HepG2 (cell line): ENCODE data around the gene BANP. TPM values are rescaled to one million over a fixed set of nuclear protein-coding genes. Genes with fewer than 3 reads are reported as not detected.

Experiments
- ATAC-seq: fragments of 200-7000 bp; cut with Tn5 transposase; 3 replicates; pipeline ENCODE4 v1.9.1; 2020; ENCODE audit warnings: mild to moderate bottlenecking, moderate library complexity
- BruUV-seq: library from RNA; stranded (reverse); fragments of 400-500 nt; replicated peaks from 2 replicates; lab custom pipeline; 2021; lab: Mats Ljungman, UMichigan
- CTCF ChIA-PET: fragments of 300-600 bp; formaldehyde crosslinking; extraction: SDS; loops from one replicate; lab custom pipeline; 2021; ENCODE audit warnings: low total read pairs, inconsistent platforms, low intra/inter-chr PET ratio; lab: Yijun Ruan, JAX
- POLR2A ChIA-PET: fragments of 350-600 bp; sonication (Branson Sonifier 250); formaldehyde crosslinking; loops from one replicate; lab custom pipeline; 2020; ENCODE audit warnings: antibody characterized with exemption, inconsistent platforms; lab: Yijun Ruan, JAX
- DNase-seq: peaks from one replicate; pipeline ENCODE4 v3.0.0-alpha.2; 2015; ENCODE audit warnings: low spot score
- FAIRE-seq: peaks from 3 replicates; lab custom pipeline; 2011; peaks lifted over from hg19 to GRCh38; lab: Jason Lieb, UNC
- H2AFZ ChIP-seq: one replicate; pipeline ENCODE4 v1.6.1; 2011; ENCODE audit warnings: low read length, inconsistent platforms
- H3K27ac ChIP-seq: fragments of 300-600 bp; 3 replicates; pipeline ENCODE4 v1.8.0; 2011; ENCODE audit warnings: mixed run types, mild to moderate bottlenecking, mixed read lengths, low read length, inconsistent platforms; ENCODE audit not compliant: insufficient read depth; ENCODE audit errors: extremely low read length
- H3K27me3 ChIP-seq, 2 experiments: fragments of 200-600 bp in 1 of 2; 2 replicates in 1 of 2; 3 replicates in 1 of 2; pipeline versions ENCODE4 v1.6.0 to v1.8.0; 2011; ENCODE audit warnings: low read length in 2 of 2, mild to moderate bottlenecking in 2 of 2, moderate library complexity in 2 of 2, inconsistent platforms in 1 of 2; ENCODE audit not compliant: insufficient read depth in 2 of 2, control insufficient read depth in 1 of 2
- H3K36me3 ChIP-seq, 2 experiments: fragments of 200-600 bp in 1 of 2; replicated peaks in 1 of 2; 2 replicates in 1 of 2; 3 replicates in 1 of 2; pipeline versions ENCODE4 v1.5.1 to v1.8.0; 2011; ENCODE audit warnings: low read length in 2 of 2, inconsistent platforms in 1 of 2; ENCODE audit not compliant: insufficient read depth in 2 of 2, control insufficient read depth in 1 of 2
- H3K4me1 ChIP-seq: 2 replicates; pipeline ENCODE4 v1.5.1; 2012; ENCODE audit warnings: low read length, inconsistent platforms; ENCODE audit not compliant: insufficient read depth
- H3K4me2 ChIP-seq: 2 replicates; pipeline ENCODE4 v1.6.0; 2011; ENCODE audit warnings: low read depth, low read length, inconsistent platforms
- H3K4me3 ChIP-seq, 3 experiments: fragments of 200-600 bp in 1 of 3; sonication (generic), shearing (Covaris generic) in 1 of 3; replicated peaks in 1 of 3; 2 replicates each; pipeline ENCODE4 v1.5.1; 2011 to 2016; ENCODE audit warnings: low read length in 3 of 3, inconsistent platforms in 2 of 3, low read depth in 2 of 3, mild to moderate bottlenecking in 2 of 3, control low read depth in 1 of 3, mixed read lengths in 1 of 3; ENCODE audit not compliant: insufficient read depth in 1 of 3
- H3K79me2 ChIP-seq: one replicate; pipeline ENCODE4 v1.6.1; 2011; ENCODE audit warnings: low read length, inconsistent platforms; ENCODE audit not compliant: insufficient read depth
- H3K9ac ChIP-seq: 2 replicates; pipeline ENCODE4 v1.6.0; 2011; ENCODE audit warnings: mild to moderate bottlenecking, low read depth, low read length, inconsistent platforms; ENCODE audit not compliant: insufficient read depth
- H3K9me3 ChIP-seq: 2 replicates; pipeline ENCODE4 v1.5.1; 2012; ENCODE audit warnings: mild to moderate bottlenecking, low read length
- H4K20me1 ChIP-seq: 2 replicates; pipeline ENCODE4 v1.6.0; 2011; ENCODE audit warnings: inconsistent platforms, mild to moderate bottlenecking, low read length, moderate library complexity; ENCODE audit not compliant: insufficient read depth
- AKAP8 ChIP-seq: sonication (generic); formaldehyde crosslinking; IDR thresholded peaks from 2 replicates; pipeline ENCODE4 v1.5.1; 2020; ENCODE audit warnings: mild to moderate bottlenecking, missing genetic modification reagents
- ASH2L ChIP-seq: fragments of 300-600, 200-600 bp; sonication (generic); IDR thresholded peaks from 2 replicates; pipeline ENCODE4 v1.7.0; 2017; ENCODE audit warnings: low read depth, mild to moderate bottlenecking, moderate library complexity, mixed read lengths, low read length; ENCODE audit not compliant: insufficient read length
- EEA1 ChIP-seq: sonication (generic); formaldehyde crosslinking; IDR thresholded peaks from 2 replicates; pipeline ENCODE4 v1.5.1; 2020; ENCODE audit warnings: mild to moderate bottlenecking, missing genetic modification reagents, borderline replicate concordance
- KAT7 ChIP-seq: IDR thresholded peaks from 2 replicates; pipeline ENCODE4 v1.6.1; 2018; ENCODE audit warnings: borderline replicate concordance, missing compliant biosample characterization
- KAT8 ChIP-seq: IDR thresholded peaks from 2 replicates; pipeline ENCODE4 v1.6.1; 2016; ENCODE audit warnings: missing genetic modification reagents, missing compliant biosample characterization
- LRRFIP1 ChIP-seq: sonication (generic); formaldehyde crosslinking; conservative IDR thresholded peaks from 2 replicates; pipeline ENCODE4 v1.4.0; 2020; ENCODE audit warnings: missing genetic modification reagents
- POLR2G ChIP-seq: fragments of 200-400 bp; formaldehyde crosslinking; IDR thresholded peaks from 2 replicates; pipeline ENCODE4 v1.6.1; 2018; ENCODE audit warnings: mild to moderate bottlenecking, low read depth, low read length, moderate library complexity
- RBM22 ChIP-seq: fragments of 200-400 bp; formaldehyde crosslinking; optimal IDR thresholded peaks from 2 replicates; pipeline ENCODE3; 2017; ENCODE audit warnings: mild to moderate bottlenecking, low read length, moderate library complexity
- RBM39 ChIP-seq: fragments of 200-400 bp; formaldehyde crosslinking; IDR thresholded peaks from one replicate; pipeline ENCODE4 v1.6.1; 2018; ENCODE audit warnings: antibody characterized with exemption, mild to moderate bottlenecking, low read depth, low read length; ENCODE audit not compliant: poor library complexity, severe bottlenecking
- SMARCE1 ChIP-seq: fragments of 450-650 bp; IDR thresholded peaks from 2 replicates; pipeline ENCODE4 v1.6.1; 2017; ENCODE audit warnings: borderline replicate concordance
- U2AF2 ChIP-seq: fragments of 200-400 bp; formaldehyde crosslinking; IDR thresholded peaks from 2 replicates; pipeline ENCODE4 v1.6.1; 2017; ENCODE audit warnings: low read depth, mild to moderate bottlenecking, low read length
- ZBTB25 ChIP-seq: IDR thresholded peaks from 2 replicates; pipeline ENCODE4 v1.6.1; 2018; ENCODE audit warnings: missing genetic modification reagents
- ZNF251 ChIP-seq: sonication (generic); formaldehyde crosslinking; IDR thresholded peaks from 2 replicates; pipeline ENCODE4 v1.9.0; 2021; ENCODE audit warnings: mild to moderate bottlenecking, missing genetic modification reagents
- ZNF264 ChIP-seq: sonication (generic); formaldehyde crosslinking; IDR thresholded peaks from 2 replicates; pipeline ENCODE4 v1.4.0; 2020; ENCODE audit warnings: missing genetic modification reagents
- ZNF354B ChIP-seq: sonication (generic); formaldehyde crosslinking; IDR thresholded peaks from 2 replicates; pipeline ENCODE4 v1.8.0; 2022; ENCODE audit warnings: mild to moderate bottlenecking, missing genetic modification reagents
- ZNF432 ChIP-seq: sonication (generic); formaldehyde crosslinking; IDR thresholded peaks from 2 replicates; pipeline ENCODE4 v1.5.0; 2020; ENCODE audit warnings: missing genetic modification reagents, mild to moderate bottlenecking, borderline replicate concordance
- WGBS: methylation state at CpG from one replicate; pipeline ENCODE4 v1.1.6; 2017; ENCODE audit warnings: low lambda C conversion rate; 5-methylcytosine and 5-hydroxymethylcytosine counted together
- in situ Hi-C: cut with HindIII; loops from 2 replicates; pipeline ENCODE4 v1.10.0; 2017; ENCODE audit warnings: low pct_unique_long_range_greater_than_20kb; ENCODE audit not compliant: extremely low pct_ligation_motif_present
- intact Hi-C: fragments of 100-400 bp; cut with micrococcal nuclease; formaldehyde crosslinking; loops from one replicate; pipeline ENCODE4 v1.10.0; 2022; ENCODE audit not compliant: unreplicated experiment
- polyA plus RNA-seq, 8 experiments: library from polyadenylated mRNA; depleted of rRNA in 3 of 8; stranded (reverse) in 7 of 8; unstranded in 1 of 8; fragments of >200 nt; fragmentation: Illumina TruSeq in 4 of 8; extraction: Trizol in 4 of 8; gene quantifications; 2 replicates each; pipeline versions ENCODE4 v1.2.1 to v1.2.3, GENCODE V29; 2011 to 2016; ENCODE audit warnings: low read depth in 4 of 8, missing spikeins in 1 of 8, mixed read lengths in 1 of 8; ENCODE audit not compliant: insufficient read depth in 1 of 8
- total RNA-seq, 5 experiments: library from RNA; depleted of rRNA; stranded (reverse); fragments of >200 nt; fragmentation: Illumina TruSeq; extraction: Trizol; gene quantifications; 2 replicates each; pipeline ENCODE4 v1.2.3, GENCODE V29; 2016; ENCODE audit warnings: low read depth in 1 of 5
- TF ChIP-seq, protein P1 (sequence below): sonication (generic); formaldehyde crosslinking; IDR thresholded peaks from 2 replicates; pipeline ENCODE4 v1.8.1; 2022; ENCODE audit warnings: mild to moderate bottlenecking, missing genetic modification reagents
- TF ChIP-seq, protein P2 (sequence below): sonication (generic); formaldehyde crosslinking; IDR thresholded peaks from 2 replicates; pipeline ENCODE4 v1.5.0; 2020; ENCODE audit warnings: mild to moderate bottlenecking, missing genetic modification reagents, moderate library complexity
- TF ChIP-seq, protein P3 (sequence below): sonication (generic); formaldehyde crosslinking; IDR thresholded peaks from 2 replicates; pipeline ENCODE4 v1.5.0; 2020; ENCODE audit warnings: missing genetic modification reagents, mild to moderate bottlenecking, borderline replicate concordance

The BANP gene
- total and polyA plus RNA-seq, 2 of the 13 experiments (the other 11 are each of a cell fraction or from before 2014, with no cell fraction given), result 20.2 to 23.8 TPM

DNA sequence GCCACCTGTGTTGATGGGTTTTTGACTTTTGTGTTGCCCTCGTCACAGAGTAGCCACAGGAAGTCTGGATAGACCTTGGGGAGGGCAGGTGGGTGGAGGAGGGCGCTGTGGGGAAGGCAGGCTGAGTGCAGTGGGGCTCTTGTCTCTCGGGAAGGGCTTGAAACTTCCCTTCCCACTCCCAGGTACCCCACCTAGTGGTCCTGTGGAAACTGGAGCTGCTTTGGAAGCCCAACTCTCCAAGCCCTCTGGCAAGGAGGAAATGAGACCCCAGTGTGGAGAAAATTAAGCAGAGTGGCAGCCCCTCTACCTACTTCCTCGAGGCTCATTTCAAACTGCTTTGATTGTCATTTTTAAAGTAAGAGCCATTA is 24.1 kb upstream of the BANP start:
- POLR2A ChIA-PET, result interaction anchor here (0.5 kb wide), 1 partner anchor 452 kb away, joined by 3 read pairs; no protein-coding TSS in a partner anchor
- TF ChIP-seq ZNF432 (CRISPR knock-in tag) (no peak), ASH2L (no peak), ZNF251 (CRISPR knock-in tag) (no peak), KAT8 (no peak), EEA1 (no peak), KAT7 (CRISPR knock-in tag) (no peak), LRRFIP1 (CRISPR knock-in tag) (no peak), ZBTB25 (no peak), SMARCE1 (no peak), U2AF2 (no peak), ZNF354B (CRISPR knock-in tag) (no peak), POLR2G (peak; percentile 30; the same call in 1 of the 2 replicates), RBM39 (no peak), AKAP8 (CRISPR knock-in tag) (no peak), RBM22 (peak; percentile 17), ZNF264 (CRISPR knock-in tag) (no peak)
- TF ChIP-seq, protein P1, sequence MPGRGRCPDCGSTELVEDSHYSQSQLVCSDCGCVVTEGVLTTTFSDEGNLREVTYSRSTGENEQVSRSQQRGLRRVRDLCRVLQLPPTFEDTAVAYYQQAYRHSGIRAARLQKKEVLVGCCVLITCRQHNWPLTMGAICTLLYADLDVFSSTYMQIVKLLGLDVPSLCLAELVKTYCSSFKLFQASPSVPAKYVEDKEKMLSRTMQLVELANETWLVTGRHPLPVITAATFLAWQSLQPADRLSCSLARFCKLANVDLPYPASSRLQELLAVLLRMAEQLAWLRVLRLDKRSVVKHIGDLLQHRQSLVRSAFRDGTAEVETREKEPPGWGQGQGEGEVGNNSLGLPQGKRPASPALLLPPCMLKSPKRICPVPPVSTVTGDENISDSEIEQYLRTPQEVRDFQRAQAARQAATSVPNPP (CRISPR knock-in tag), result no peak
- TF ChIP-seq, protein P2, sequence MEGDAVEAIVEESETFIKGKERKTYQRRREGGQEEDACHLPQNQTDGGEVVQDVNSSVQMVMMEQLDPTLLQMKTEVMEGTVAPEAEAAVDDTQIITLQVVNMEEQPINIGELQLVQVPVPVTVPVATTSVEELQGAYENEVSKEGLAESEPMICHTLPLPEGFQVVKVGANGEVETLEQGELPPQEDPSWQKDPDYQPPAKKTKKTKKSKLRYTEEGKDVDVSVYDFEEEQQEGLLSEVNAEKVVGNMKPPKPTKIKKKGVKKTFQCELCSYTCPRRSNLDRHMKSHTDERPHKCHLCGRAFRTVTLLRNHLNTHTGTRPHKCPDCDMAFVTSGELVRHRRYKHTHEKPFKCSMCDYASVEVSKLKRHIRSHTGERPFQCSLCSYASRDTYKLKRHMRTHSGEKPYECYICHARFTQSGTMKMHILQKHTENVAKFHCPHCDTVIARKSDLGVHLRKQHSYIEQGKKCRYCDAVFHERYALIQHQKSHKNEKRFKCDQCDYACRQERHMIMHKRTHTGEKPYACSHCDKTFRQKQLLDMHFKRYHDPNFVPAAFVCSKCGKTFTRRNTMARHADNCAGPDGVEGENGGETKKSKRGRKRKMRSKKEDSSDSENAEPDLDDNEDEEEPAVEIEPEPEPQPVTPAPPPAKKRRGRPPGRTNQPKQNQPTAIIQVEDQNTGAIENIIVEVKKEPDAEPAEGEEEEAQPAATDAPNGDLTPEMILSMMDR (CRISPR knock-in tag), result peak; percentile 27; the same call in 1 of the 2 replicates
- TF ChIP-seq, protein P3, sequence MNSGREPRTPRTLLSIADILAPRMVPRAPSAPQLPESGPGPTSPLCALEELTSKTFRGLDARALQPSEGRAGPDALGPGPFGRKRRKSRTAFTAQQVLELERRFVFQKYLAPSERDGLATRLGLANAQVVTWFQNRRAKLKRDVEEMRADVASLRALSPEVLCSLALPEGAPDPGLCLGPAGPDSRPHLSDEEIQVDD (CRISPR knock-in tag), result no peak

More for the DNA sequence above, 24.1 kb upstream of the BANP start:
- Histone ChIP-seq H3K27me3 (no peaks in the 10 kb centered on the region), H3K4me1 (peaks cover 16% of the 10 kb centered on the region), H3K4me3 (no peak overlapping the region), H4K20me1 (peaks cover 66% of the 10 kb centered on the region), H3K9ac (no peak overlapping the region), H3K4me2 (no peak overlapping the region), H3K27ac (no peak overlapping the region), H3K79me2 (peaks cover 70% of the 10 kb centered on the region), H2AFZ (no peak overlapping the region), H3K9me3 (no peaks in the 10 kb centered on the region), H3K36me3 (peaks cover 41 to 63% of the 10 kb centered on the region in 2 experiments)
- no peak for DNase-seq
- no TSS peak for BruUV-seq
- CTCF ChIA-PET, result no interaction called here
- in situ Hi-C loops, result no loop called here
- 94% methylated on average over 4 of the region's 4 CpGs for WGBS
- FAIRE-seq, result no peak
- intact Hi-C loops, result no loop called here
- 0 out of 3 replicates have a peak, but pooled peaks have one; percentile 10 for ATAC-seq
